H9 (cell line): ENCODE results near the gene TBCC. TPM values are rescaled to one million over a fixed set of nuclear protein-coding genes. Genes with fewer than 3 reads are reported as not detected.
A peak's percentile ranks its signal among the peaks of the same experiment; 100 is the strongest.

Experiments
- DNase-seq: peaks from one replicate; pipeline ENCODE4 v3.0.0-alpha.2; 2017
- H2AFZ ChIP-seq: one replicate; pipeline ENCODE4 v1.6.1; 2013; ENCODE audit warnings: mild to moderate bottlenecking, low read length, control low read depth, moderate library complexity
- H2AK5ac ChIP-seq: 2 replicates; pipeline ENCODE4 v1.6.1; 2013; ENCODE audit warnings: low read length, control low read depth, mixed read lengths; ENCODE audit not compliant: insufficient read length
- H2BK120ac ChIP-seq: one replicate; pipeline ENCODE4 v1.6.1; 2013; ENCODE audit warnings: low read depth, mild to moderate bottlenecking, low read length, control low read depth, inconsistent platforms; ENCODE audit not compliant: poor library complexity, severe bottlenecking
- H2BK12ac ChIP-seq: 2 replicates; pipeline ENCODE4 v1.6.1; 2013; ENCODE audit warnings: low read length, control low read depth, mixed read lengths, low read depth; ENCODE audit not compliant: insufficient read length
- H2BK15ac ChIP-seq: 2 replicates; pipeline ENCODE4 v1.6.1; 2013; ENCODE audit warnings: low read depth, low read length, control low read depth
- H2BK20ac ChIP-seq: one replicate; pipeline ENCODE4 v1.6.1; 2013; ENCODE audit warnings: low read depth, mild to moderate bottlenecking, low read length, control low read depth, inconsistent platforms; ENCODE audit not compliant: poor library complexity, severe bottlenecking
- H2BK5ac ChIP-seq: 2 replicates; pipeline ENCODE4 v1.6.1; 2013; ENCODE audit warnings: low read length, control low read depth, mixed read lengths; ENCODE audit not compliant: insufficient read length
- H3K14ac ChIP-seq: 2 replicates; pipeline ENCODE4 v1.6.1; 2013; ENCODE audit warnings: low read length, control low read depth; ENCODE audit not compliant: insufficient read depth
- H3K18ac ChIP-seq: 2 replicates; pipeline ENCODE4 v1.6.1; 2013; ENCODE audit warnings: low read depth, mild to moderate bottlenecking, mixed read lengths, low read length, control low read depth; ENCODE audit not compliant: insufficient read length
- H3K23ac ChIP-seq: 2 replicates; pipeline ENCODE4 v1.6.1; 2013; ENCODE audit warnings: low read length, control low read depth, mixed read lengths, low read depth; ENCODE audit not compliant: insufficient read length
- H3K23me2 ChIP-seq: 2 replicates; pipeline ENCODE4 v1.6.1; 2013; ENCODE audit warnings: low read depth, mild to moderate bottlenecking, mixed read lengths, low read length, control low read depth; ENCODE audit not compliant: insufficient read length, poor library complexity, severe bottlenecking
- H3K27ac ChIP-seq: 2 replicates; pipeline ENCODE4 v1.5.1; 2013; ENCODE audit warnings: low read length, control low read depth, mixed read lengths, low read depth; ENCODE audit not compliant: insufficient read length
- H3K27me3 ChIP-seq: 2 replicates; pipeline ENCODE4 v1.6.1; 2013; ENCODE audit warnings: low read length, control low read depth, inconsistent platforms; ENCODE audit not compliant: insufficient read depth
- H3K4ac ChIP-seq: 2 replicates; pipeline ENCODE4 v1.6.1; 2013; ENCODE audit warnings: low read depth, mild to moderate bottlenecking, control low read depth, inconsistent platforms, low read length, moderate library complexity
- H3K4me1 ChIP-seq: 2 replicates; pipeline ENCODE4 v1.6.1; 2013; ENCODE audit warnings: low read length, control low read depth, inconsistent platforms; ENCODE audit not compliant: insufficient read depth
- H3K4me2 ChIP-seq: 2 replicates; pipeline ENCODE4 v1.6.1; 2013; ENCODE audit warnings: low read length, control low read depth, mixed read lengths; ENCODE audit not compliant: insufficient read length, insufficient read depth
- H3K56ac ChIP-seq: 2 replicates; pipeline ENCODE4 v1.6.1; 2013; ENCODE audit warnings: low read depth, mild to moderate bottlenecking, mixed read lengths, low read length, control low read depth; ENCODE audit not compliant: insufficient read length
- H3K79me1 ChIP-seq: 2 replicates; pipeline ENCODE4 v1.6.1; 2013; ENCODE audit warnings: low read depth, mild to moderate bottlenecking, moderate library complexity, low read length, control low read depth, inconsistent platforms; ENCODE audit not compliant: insufficient read depth, poor library complexity, severe bottlenecking
- H3K79me2 ChIP-seq: 2 replicates; pipeline ENCODE4 v1.6.1; 2013; ENCODE audit warnings: low read length, control low read depth, inconsistent platforms; ENCODE audit not compliant: insufficient read depth
- H3K9ac ChIP-seq: 2 replicates; pipeline ENCODE4 v1.6.1; 2013; ENCODE audit warnings: low read length, control low read depth, mixed read lengths; ENCODE audit not compliant: insufficient read length; ENCODE audit errors: extremely low read depth
- H3K9me3 ChIP-seq: one replicate; pipeline ENCODE4 v1.6.1; 2013; ENCODE audit warnings: low read depth, low read length, inconsistent platforms; ENCODE audit not compliant: control insufficient read depth
- H3T11ph ChIP-seq: one replicate; pipeline ENCODE4 v1.6.1; 2013; ENCODE audit warnings: mild to moderate bottlenecking, low read length, control low read depth, inconsistent platforms
- H4K20me1 ChIP-seq: one replicate; pipeline ENCODE4 v1.6.1; 2013; ENCODE audit not compliant: control insufficient read depth, insufficient read length, insufficient read depth
- H4K5ac ChIP-seq: 2 replicates; pipeline ENCODE4 v1.6.1; 2013; ENCODE audit warnings: low read depth, mild to moderate bottlenecking, mixed read lengths, low read length, control low read depth; ENCODE audit not compliant: insufficient read length
- H4K8ac ChIP-seq: replicated peaks from 2 replicates; pipeline ENCODE4 v1.6.1; 2013; ENCODE audit warnings: low read length, control low read depth, mixed read lengths, low read depth; ENCODE audit not compliant: insufficient read length
- H4K91ac ChIP-seq: 2 replicates; pipeline ENCODE4 v1.6.1; 2013; ENCODE audit warnings: low read depth, mild to moderate bottlenecking, moderate library complexity, mixed read lengths, low read length, control low read depth; ENCODE audit not compliant: insufficient read length
- H3K27ac Mint-ChIP-seq, 3 experiments: 2 replicates in 2 of 3; 3 replicates in 1 of 3; pipeline ENCODE4 v1.8.0; 2020 to 2021; ENCODE audit warnings: mixed read lengths in 3 of 3, mild to moderate bottlenecking in 1 of 3, moderate library complexity in 1 of 3
- H3K27me3 Mint-ChIP-seq: 2 replicates; pipeline ENCODE4 v1.8.0; 2021; ENCODE audit warnings: low read depth, mild to moderate bottlenecking, moderate library complexity, mixed read lengths
- H3K36me3 Mint-ChIP-seq, 3 experiments: 2 replicates in 2 of 3; 3 replicates in 1 of 3; pipeline ENCODE4 v1.8.0; 2020 to 2021; ENCODE audit warnings: low read depth in 3 of 3, mixed read lengths in 3 of 3; ENCODE audit not compliant: insufficient read depth in 1 of 3
- H3K4me1 Mint-ChIP-seq, 2 experiments: 2 replicates each; pipeline ENCODE4 v1.8.0; 2020; ENCODE audit warnings: mixed read lengths in 2 of 2
- H3K4me3 Mint-ChIP-seq, 2 experiments: 2 replicates in 1 of 2; 3 replicates in 1 of 2; pipeline ENCODE4 v1.8.0; 2020 to 2021; ENCODE audit warnings: mild to moderate bottlenecking in 2 of 2, mixed read lengths in 2 of 2, moderate library complexity in 1 of 2
- H3K9me3 Mint-ChIP-seq, 2 experiments: 2 replicates in 1 of 2; 3 replicates in 1 of 2; pipeline ENCODE4 v1.8.0; 2020; ENCODE audit warnings: mild to moderate bottlenecking in 2 of 2, mixed read lengths in 2 of 2, moderate library complexity in 1 of 2
- CTCF ChIP-seq: fragments of 200-600 bp; sonication (generic); conservative IDR thresholded peaks from 3 replicates; pipeline ENCODE4 v1.8.0; 2021; ENCODE audit warnings: antibody characterized with exemption, mild to moderate bottlenecking
- WGBS: extraction: QIAGEN DNeasy Blood & Tissue Kit; methylation state at CpG from one replicate; pipeline ENCODE4 v1.1.7; 2013; ENCODE audit warnings: missing lambda C conversion rate, low lambda C conversion rate, mixed read lengths; ENCODE audit not compliant: insufficient read length; ENCODE audit errors: extremely low coverage; 5-methylcytosine and 5-hydroxymethylcytosine counted together
- total RNA-seq: library from RNA; stranded (reverse); gene quantifications from 2 replicates; pipeline ENCODE4 v1.2.1, GENCODE V29; 2021

TBCC gene
- total RNA-seq, 1 experiment from 2014 or later = 25.6 TPM

DNA sequence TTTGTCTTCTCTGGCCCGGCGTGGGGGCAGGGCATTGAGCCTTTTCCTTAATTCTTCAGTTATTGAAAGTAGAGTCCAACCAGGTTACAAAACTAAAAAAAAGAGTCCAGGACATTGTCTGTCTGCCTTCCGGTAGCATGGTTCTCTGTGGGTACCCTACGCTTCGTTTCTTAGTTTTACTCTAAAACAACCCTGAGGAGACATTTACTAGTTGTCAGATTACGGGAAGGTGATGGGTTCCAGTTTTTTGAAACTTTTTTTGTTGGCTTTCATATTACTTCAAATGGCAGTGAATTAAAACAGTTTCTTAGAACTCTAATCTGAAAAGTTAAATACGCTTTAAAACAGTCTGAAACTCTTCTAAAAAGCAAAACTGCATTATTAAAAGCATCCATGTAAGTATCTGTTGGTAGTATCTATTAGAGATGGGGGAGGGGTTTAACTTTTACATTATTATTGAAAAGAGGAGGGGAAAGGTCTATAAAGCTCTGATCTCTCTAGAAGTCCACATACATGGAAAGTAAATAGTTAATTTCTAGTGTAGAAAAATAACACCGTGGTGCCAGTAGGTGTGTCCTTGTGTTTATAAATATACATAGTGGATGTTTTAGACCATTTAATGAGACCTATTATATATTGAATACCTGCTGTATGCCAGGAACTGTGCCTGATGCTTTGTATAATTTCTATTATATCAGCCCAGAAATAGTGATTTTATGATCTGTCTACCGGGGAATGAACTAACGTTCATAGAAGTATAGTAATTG is 38.2 kb upstream of the TBCC start:
- Histone ChIP-seq H2BK5ac (peak overlapping the region; percentile 42), H4K20me1 (no peaks in the 10 kb centered on the region), H3K23me2 (no peaks in the 10 kb centered on the region), H2BK20ac (no peak overlapping the region), H2AK5ac (no peak overlapping the region), H2BK12ac (no peak overlapping the region), H3K79me1 (peaks cover 3% of the 10 kb centered on the region), H2BK15ac (no peak overlapping the region), H3K14ac (peak overlapping the region; percentile 98), H3K9me3 (no peaks in the 10 kb centered on the region), H4K5ac (no peak overlapping the region), H3K56ac (peak overlapping the region; percentile 7), H3K9ac (peak overlapping the region; percentile 90), H4K91ac (peak overlapping the region; percentile 90), H3K4me1 (no peaks in the 10 kb centered on the region; the same call in 1 of the 2 replicates), H3K4me2 (peak overlapping the region; percentile 69), H4K8ac (no peak overlapping the region), H3K27me3 (no peaks in the 10 kb centered on the region), H2AFZ (no peak overlapping the region), H3K23ac (no peak overlapping the region), H3K79me2 (peaks cover 7% of the 10 kb centered on the region; the same call in 1 of the 2 replicates), H3K4ac (peak overlapping the region; percentile 42; the same call in 1 of the 2 replicates), H2BK120ac (peak overlapping the region; percentile 92), H3K18ac (peak overlapping the region; percentile 98), H3T11ph (no peak overlapping the region), H3K27ac (no peak overlapping the region)
- H3K36me3 Mint-ChIP-seq = peaks cover 1 to 20% (median 5%) of the 10 kb centered on the region in 3 experiments; a peak in 6 of 7 replicates
- peaks cover 1% of the 10 kb centered on the region; the same call in 1 of the 2 replicates for H3K27me3 Mint-ChIP-seq
- no peaks in the 10 kb centered on the region for H3K9me3 Mint-ChIP-seq
- peaks cover 21 to 24% of the 10 kb centered on the region in 2 experiments for H3K4me1 Mint-ChIP-seq
- DNase-seq = no peak
- TF ChIP-seq CTCF = no peak
- peak overlapping the region; percentile 93 to 95 for H3K4me3 Mint-ChIP-seq
- H3K27ac Mint-ChIP-seq = peak overlapping the region; percentile 98 to 100 (median 99)
- WGBS = no CpG with 5 or more reads among the region's 10 CpGs
